Astrocyte of the hippocampus (primary cell): Measurements from ENCODE around the gene MGAT3.

Experiments
- DNase-seq: peaks from one replicate; pipeline ENCODE4 v3.0.0; 2011; ENCODE audit warnings: low read depth, low spot score

Gene MGAT3

DNA sequence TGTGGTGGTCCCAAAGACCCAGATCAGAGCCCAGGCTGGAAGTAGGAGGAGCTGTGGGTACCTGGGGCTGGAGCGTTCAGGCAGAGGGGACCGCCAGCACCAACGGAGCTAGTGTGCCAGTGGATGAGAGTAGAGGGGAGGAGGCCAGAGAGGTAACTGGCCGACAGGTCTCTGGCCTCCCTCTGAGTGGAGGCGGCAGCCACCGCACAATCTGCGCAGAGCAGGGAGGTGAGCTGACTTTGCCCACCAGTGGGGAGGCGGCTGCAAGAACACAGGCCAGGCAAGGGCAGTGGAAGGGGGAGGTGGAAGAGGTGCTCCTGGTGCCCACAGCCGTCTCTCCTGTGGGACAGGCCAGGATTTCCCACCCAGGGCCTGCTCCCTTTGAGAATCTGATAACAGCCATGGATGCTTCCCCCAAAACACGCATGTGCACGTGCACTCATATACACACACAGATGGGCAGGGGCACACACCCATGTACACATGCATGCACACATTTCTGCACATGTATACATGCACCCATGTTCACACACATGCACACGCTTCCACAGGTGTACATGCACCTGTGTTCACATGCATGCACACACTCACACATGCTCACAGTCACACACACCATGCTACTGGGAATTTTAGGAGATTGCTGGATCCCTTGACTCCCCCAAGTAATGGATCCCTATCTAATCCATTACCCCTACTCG, 6.4 kb upstream of the MGAT3 start:
- DNase-seq, result no peak

DNA sequence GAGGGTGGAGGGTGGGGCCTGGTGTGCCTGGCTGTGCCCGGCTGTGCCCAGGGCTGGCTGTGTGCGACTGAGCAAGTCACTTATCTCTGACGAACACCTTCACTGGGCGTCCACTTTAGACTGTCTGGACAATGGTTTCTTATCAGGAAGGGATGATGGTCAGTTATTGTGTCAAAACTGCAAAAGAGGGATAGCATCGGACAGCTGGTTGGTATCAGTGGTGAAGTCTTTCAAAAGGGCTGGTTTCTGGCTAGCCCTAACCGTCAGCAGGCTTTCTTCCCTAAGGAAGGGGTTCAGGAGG, 4.1 kb upstream of the MGAT3 start:
- DNase-seq, result no peak

DNA sequence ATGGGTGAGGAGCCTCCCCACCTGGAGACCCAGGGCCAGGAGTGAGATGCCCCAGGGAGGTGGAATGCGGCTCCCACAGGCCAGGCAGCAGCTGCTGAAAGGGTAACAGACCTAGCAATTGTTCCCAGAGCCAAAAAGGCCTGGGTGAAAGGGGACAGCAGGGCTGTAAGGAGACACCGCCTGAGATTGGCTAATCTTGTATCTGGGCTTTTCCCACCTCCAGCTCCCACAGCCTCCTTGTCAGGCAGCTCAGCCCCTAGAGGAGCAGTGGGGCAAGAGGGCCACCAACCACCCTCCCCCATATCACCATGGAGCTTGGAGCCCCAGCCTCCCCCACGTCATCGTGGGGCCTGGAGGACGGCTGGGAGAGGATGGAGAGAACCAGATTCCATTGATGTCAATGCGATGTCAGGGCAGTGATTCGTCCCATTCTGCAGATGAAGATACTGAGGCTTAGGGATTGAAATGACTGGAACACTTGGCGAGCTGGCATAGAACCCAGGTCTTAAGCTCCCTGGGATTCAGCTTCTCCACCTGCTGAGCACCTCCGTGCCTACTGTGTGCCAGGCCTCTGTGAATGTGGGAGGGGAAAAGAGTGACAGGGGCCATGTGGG, 2.9 kb upstream of the MGAT3 start:
- no peak for DNase-seq

DNA sequence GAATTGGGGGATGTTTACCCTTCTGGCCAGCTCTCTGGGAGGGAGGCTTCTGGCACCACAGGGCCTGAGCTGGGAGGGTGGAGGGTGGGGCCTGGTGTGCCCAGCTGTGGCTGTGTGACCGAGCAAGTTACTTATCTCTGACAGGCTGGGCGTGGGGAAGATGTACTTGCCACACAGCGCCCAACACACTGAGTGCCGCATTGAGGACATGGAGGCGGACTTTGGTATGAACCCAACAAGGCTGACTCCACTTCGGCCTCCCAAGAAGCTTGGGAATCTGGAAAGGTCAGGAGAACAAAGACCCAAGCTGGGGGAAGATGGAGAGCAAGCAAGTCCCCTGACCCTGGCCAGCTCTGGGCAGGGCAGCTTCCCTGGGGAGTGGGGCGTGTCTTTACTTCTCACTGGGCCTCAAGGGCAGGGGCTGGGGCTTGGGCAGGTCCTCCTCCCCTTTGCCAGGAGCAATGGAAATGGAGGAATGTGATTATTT, 2.4 kb upstream of the MGAT3 start:
- no peak for DNase-seq

DNA sequence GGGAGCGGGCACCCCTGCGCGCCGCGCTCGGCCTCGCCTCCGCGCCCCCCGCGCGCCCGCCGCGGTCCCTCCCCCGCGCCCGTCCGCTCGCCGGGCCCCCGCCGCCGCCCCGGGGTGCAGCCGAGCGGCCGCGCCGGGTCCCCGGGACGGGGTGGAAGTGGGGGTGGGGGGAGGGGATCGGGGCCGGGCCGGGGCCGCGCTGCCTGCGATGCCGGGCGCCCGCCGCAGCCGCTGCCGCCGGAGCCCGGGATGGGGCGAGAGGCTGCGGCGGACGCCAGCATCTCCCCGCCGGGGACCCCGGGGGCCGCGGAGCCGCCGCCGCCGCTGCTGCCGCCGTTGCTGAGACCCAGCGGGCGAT, 365 bp downstream of the MGAT3 start:
- DNase-seq, result no peak

DNA sequence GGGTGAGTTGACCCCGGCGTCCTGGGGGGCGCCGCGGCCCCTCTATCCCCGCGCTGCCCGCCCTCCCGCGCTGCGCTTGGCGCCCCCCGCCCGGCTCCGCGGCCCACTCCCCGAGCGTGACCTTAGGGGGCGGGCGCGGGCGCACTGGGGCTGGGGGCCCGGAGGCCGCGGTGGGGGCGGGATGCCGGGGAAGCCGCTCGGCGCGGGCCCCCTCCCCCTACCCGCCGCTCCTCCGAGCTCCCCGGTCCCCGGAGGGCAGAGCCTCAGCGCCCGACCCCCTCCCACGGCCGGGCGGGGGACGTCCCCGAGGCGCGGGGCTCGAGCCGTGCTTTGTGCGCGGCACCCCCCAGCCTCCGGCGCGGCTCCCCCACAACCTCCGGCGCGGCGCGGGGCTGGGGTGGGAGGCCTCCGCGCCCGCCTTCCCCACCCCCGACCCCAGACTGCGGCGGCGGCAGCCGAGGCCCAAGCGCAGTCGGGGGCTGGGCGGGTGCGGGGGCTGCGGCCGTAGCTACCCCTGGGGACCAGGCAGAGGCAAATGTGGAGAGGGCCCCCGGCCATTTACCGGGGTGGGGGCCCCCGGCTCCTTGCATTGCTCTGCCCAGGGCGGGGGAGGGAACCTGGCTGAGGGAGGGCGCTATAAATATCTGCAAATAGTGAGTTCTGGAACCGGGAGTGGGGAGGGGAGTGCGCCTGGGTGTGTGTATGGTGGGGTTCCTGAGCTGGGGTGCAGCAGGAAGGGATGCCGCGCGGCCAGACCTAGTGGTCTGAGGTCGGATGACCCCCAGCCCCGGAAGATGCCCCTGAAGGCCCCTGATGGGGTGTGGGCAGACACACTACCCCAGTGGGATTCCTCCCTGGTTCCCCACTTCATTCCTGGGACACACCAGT, 988 bp downstream of the MGAT3 start:
- no peak for DNase-seq

DNA sequence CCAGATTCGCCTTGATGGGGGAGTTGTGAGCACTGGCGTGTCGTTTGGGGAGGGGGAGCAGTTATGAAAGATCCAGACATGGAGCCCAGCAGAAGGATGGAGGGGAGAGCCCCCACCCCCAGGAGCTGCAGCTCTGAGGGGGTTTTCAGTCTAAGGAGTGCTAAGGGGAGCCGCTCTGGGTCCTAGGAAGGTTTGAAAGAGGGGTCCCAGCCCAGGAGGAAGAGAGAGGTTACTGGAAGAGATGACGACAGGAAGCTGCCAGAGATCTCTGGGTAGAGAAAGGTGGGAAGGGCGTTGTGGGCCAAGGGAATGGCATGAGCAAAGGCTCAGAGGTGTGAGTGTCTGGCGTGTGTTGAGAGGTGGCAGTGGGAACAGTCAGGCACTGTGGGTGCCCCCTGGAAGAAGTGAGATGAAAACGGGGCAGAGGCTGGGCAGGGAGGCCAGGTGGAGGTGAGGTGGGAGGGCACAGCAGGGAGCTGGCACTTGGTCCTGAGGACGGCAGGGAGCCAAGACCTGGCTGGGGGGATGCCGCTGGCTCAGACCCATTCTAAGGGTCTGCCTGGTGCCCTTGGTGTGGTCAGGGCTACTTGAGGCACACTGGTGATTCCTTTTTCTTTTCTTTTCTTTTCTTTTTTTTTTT, 1.8 kb downstream of the MGAT3 start:
- no peak for DNase-seq

DNA sequence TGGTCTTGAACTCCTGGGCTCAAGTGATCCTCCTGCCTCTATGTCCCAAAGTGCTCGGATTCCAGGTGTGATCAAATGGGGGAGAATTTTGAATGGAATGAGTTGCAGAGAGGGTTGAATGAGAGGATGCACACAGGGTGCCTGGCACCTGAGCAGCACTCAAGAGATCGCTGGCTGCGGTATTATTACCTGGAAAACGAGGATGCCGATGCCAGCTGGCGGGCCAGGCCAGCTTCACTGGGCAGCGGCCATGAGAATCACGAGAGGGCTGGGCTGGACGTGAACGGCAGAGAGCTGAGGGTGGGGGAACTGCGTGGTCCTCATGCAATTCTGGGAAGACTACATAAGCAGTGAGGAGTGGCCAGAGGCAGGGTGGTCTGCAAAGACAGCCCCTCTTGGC, 2.9 kb downstream of the MGAT3 start:
- no peak for DNase-seq

DNA sequence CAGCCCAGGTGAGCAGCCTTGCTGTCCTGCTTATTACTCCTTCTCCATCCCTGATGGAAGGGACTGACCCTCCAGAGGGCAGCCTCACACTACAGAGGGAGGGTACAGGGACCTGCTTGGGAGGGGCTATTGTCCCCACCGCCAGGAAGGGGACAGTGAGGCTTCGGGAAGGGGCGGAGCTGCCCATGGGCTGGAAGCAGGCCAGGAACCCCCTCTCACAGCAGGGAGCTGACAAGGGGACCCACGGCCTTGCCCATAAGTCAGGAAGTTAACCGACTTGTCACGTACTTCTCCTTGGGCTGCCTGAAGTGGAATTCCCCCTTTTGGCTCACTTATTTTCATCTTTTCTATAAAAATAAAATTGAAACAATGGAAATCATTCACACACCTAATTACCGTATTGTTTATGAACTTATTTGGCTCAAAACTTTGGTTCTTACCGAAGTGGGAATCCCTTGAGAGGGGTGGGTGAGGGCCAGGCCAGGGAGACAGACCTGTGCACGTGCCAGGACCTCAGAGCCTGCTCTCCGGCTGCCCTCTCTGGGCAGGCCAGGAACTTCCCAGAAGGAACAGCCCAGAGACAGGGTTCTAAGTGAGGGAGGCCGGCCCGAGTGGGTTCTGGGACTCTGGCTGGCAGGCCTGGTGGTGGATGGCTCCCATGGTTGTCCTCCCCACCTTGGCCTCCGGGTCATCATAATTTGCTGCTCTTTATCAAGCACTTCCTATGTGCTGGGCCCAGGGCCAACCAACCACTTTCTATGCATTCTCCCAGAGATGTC, 5.8 kb downstream of the MGAT3 start:
- no peak for DNase-seq

DNA sequence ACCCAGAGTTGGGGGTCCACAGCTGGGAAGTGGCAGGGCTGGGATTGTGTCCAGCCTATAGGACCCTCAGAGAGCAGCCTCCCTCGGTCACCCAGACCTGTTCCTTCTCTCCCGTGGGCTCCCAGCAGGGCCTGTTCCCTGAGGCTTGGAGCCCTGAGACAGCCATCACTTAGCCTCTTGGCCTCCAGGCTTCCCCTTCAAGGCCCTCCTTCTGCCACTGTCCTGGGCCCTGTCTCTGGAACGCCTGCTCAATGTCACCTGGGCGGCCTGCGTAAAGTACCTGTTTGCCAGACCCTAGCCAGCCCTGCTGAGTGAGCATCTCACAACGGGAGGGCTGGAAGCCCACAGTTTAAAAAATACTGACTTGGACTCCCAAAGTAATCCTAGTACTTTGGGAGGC, 6.5 kb downstream of the MGAT3 start:
- DNase-seq, result no peak

DNA sequence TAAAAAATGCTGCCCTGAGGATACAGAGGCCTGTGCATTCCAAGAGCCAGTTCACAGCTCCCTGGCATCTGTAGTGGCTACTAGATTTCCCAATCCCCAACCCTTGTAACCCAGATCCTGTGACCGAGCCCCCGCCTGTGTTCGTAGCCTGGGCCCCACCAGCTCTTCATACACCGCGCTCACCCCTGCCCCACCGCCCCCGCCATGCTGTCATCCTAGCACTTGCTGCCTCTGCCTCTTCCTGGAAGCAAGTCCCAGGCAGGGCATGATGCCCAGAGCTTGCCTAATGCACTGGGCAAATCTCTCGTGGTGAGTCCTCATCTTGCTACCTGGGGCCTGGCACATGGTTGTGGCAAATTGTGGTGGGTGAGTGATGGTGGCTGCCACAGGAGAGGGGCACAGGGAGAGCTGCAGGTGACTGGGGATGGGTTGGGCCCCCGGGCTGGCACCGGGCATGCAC, 7.1 kb downstream of the MGAT3 start:
- DNase-seq, result peak; percentile 34

DNA sequence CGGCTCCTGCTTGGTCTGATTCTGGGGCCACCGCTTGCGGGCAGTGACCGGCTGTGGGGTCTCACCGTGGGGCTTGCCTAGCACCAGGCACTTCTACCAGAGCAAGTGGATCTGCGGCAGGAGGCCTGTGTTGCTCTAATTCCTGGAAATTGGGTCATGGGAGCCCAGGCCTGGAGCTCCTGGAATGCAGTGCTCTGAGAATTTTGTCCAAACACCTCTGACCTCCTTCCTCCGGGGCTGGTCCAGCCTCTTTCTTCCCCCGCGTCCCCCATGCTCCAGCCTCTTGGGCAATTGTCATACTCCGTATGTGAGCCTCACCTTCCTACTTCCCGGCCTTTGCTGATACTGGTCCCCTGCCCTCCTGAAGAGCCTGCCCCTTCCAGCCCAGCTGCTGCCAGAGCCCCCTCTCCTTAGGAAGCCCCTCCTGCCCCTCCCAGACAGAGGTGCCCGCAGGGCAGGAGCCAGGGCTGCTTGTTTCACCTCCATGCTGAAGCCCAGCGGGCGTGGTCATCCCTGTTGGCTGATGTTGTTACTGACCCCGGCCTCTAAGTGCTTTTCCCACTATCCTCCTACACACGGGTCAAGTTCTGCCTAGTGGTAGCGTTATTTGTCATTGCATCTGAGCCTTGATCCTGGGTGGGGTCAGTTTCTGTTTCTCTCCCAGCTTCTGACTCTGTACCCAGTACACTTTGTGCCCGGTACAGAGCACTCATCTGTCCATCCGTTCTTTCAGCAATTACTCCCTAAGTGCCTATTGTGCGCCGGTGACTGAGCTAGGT, 9.6 kb downstream of the MGAT3 start:
- no peak for DNase-seq

DNA sequence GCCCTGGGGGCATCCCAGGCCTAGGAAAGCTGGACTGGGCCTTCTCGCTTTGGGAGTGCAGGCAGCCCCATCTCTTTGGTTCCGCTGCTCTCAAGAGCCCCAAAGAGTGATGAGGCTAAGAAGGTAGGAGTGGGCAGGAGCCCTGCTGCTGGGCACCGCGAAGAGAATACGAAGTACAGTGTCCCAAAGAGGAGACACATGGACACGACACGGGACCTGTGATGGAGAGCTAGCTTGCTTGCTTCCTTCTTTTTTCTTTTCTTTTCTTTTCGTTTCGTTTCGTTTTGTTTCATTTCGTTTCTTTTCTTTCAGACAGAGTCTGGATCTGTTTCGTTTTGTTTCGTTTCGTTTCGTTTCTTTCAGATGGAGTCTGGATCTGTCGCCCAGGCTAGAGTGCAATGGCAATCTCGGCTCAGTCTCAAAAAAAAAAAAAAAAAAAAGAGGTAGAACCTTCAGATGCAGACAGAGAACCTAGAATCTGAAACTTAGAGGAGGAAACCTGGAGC, 10.6 kb downstream of the MGAT3 start:
- no peak for DNase-seq

DNA sequence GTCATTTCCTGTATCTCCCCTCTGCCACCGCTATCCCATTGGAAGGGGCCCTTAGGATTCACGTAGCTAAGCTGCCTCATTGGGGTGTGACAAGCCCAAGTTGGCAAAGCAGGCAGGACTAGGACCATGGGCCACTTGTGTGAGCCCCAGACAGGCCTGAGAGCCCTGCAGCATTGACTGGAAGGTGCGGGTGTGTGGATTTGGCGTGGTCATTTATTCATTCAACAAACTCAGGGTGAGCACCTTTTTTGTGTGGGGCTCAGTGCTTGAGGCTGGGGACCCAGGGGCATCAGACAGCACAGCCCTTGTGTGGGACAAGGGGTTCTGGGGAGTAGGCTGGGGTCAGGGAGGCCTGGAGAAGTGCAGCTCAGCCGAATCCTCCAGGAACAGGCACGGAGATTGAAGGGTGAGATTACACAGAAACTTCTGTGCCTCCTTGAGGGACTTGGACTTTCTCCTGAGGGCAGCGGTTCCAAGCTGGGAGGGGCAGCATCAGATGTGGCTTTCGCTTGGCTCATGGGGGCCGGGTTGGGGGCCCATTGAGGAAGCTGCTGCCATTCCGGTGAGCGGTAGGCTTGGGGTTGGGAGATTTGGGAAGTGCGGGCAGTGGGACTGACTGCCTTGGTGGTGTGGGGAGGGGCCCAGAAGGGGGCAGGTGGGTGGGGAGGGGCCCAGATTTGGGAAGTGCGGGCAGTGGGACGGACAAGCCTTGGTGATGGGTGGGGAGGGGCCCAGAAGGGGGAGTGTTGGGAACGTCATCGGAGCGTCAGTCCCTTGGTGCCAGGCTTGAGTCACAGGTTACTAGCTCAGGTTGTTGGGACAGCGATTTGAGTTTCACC, 11.9 kb downstream of the MGAT3 start:
- no peak for DNase-seq

DNA sequence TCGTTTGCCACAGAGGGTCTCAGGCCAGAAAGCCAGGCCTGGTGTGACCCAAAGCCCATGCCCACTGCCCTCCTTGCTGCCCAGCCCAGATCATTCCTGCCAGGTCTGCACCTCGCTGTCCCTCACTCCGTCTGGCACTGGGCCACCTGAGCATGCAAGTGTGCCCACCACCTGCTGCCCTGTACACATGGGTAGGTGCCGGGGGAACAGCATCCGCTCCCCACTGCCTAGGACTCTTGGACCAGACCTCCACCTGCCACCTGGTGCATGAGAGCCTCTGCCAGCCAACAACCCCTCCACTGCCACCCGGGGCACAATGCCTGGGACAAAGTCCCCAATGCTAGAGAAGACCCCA, 12.5 kb downstream of the MGAT3 start:
- no peak for DNase-seq

DNA sequence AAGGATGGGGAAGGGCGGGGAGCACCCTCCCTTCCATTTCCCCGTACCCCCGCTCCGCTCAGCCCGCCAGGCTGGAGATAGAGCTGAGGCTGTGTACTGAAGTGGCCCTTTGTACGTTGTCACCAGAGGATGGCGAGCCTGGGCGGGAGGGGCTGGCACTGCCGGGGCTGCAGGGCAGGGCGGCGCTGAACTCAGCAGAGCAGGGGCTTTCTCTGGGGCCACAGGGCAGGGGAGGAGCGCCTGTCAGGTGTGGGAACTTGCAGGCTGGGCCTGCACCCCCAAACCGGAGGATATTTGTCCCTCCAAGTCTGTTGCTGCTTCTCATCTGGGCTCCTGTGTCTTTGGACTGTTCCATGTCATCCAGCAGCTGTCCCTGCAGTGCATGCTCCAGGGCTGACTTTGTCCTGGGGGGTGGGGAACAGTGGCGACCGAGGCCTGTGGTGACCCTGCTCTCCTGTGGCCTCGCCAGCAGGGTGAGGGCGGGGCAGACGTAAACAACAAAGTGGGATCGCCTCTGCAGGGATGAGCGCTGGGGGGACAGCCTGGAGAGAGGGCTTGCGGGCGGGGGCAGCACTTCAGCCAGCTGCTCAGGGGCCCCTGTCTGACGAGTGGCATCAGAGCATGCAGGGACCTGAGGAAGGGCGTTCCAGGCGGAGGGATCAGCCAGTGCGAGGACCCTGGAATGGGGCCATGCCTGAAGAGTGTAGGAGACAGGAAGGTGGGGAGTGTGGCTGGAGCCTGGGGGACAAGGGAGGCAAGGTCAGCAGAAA, 13.1 kb downstream of the MGAT3 start:
- no peak for DNase-seq

DNA sequence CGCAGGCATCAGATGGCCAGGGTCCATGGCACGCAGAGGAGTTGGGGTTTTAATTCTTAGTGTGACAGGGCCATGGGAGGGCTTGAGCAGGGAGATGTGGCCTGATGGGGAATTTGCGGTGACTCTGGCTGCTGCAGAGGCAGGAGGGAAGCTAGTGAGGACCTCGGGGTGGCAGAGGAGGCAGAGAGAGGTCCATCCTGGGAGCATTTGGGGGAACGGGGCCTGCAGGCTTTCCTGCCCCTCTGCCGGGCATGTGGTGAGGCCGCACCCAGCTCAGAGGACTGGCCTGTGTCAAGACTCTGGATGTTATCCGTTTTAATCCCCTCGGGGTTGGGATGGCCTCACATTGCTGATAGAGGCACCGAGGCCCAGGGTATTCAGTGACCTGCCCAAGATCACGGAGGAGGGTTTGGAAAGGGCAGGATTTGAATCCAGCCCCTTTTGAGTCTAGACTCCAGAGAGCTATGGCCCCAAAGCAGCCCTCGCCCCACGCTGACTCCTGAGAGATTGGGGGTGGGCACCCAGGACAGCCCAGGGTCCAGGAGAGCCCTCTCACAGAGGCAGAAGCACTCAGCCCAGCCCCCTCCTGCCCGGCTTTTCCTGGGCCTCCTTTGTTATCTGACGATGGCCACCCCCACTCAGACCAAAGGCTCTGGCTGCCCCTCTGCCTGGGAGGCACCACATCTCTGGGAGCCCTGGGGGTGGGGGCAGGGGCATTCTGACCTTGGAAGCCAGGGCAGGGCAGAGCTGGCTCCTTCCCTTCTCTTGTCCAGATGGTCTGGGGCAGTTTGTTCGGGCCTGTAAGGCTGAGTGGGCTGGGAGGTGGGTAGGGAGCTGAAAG, 13.9 kb downstream of the MGAT3 start:
- no peak for DNase-seq
